SK-N-SH (cell line): ENCODE results near the gene BORCS5. TPM values are rescaled to one million over a fixed set of nuclear protein-coding genes. Genes with fewer than 3 reads are reported as not detected.

ENCODE experiments used
- CTCF ChIA-PET: fragments of 300-600, 350-600 bp; formaldehyde crosslinking; extraction: SDS; loops from one replicate; lab custom pipeline; 2021; lab: Yijun Ruan, JAX
- POLR2A ChIA-PET: fragments of 350-600 bp; sonication (Branson Sonifier 250); formaldehyde crosslinking; extraction: SDS; loops from one replicate; lab custom pipeline; 2020; ENCODE audit warnings: antibody characterized with exemption, inconsistent platforms; lab: Yijun Ruan, JAX
- DNase-seq: peaks from one replicate; pipeline ENCODE4 v3.0.0; 2012
- H2AFZ ChIP-seq: fragments of 200-600 bp; sonication (generic); 2 replicates; pipeline ENCODE4 v1.8.1; 2016; ENCODE audit warnings: antibody characterized with exemption, mild to moderate bottlenecking, low read depth
- H3F3A ChIP-seq: fragments of 200-600 bp; sonication (generic); replicated peaks from 2 replicates; pipeline ENCODE3; 2016; ENCODE audit warnings: antibody characterized with exemption, mild to moderate bottlenecking; ENCODE audit not compliant: insufficient read depth
- H3K27ac ChIP-seq, 2 experiments: fragments of 200-500 bp in 1 of 2; fragments of 200-600 bp in 1 of 2; sonication (Bioruptor generic) in 1 of 2; sonication (generic), shearing (Covaris generic) in 1 of 2; 2 replicates each; pipeline versions ENCODE4 v1.5.1 to v1.6.1; 2014 to 2016; ENCODE audit warnings: low read depth in 2 of 2, inconsistent platforms in 1 of 2, low read length in 1 of 2, mild to moderate bottlenecking in 1 of 2, mixed read lengths in 1 of 2
- H3K27me3 ChIP-seq: fragments of 200-600 bp; sonication (generic), shearing (Covaris generic); 2 replicates; pipeline ENCODE4 v1.6.1; 2016; ENCODE audit warnings: mixed run types; ENCODE audit not compliant: insufficient read depth
- H3K36me3 ChIP-seq, 2 experiments: fragments of 200-500 bp in 1 of 2; fragments of 200-600 bp in 1 of 2; sonication (Bioruptor generic) in 1 of 2; sonication (generic) in 1 of 2; replicated peaks in 1 of 2; 2 replicates each; pipeline versions ENCODE3 to v1.5.1; 2014 to 2016; ENCODE audit warnings: low read length in 1 of 2, mild to moderate bottlenecking in 1 of 2; ENCODE audit not compliant: insufficient read depth in 2 of 2, control insufficient read depth in 1 of 2
- H3K4me1 ChIP-seq, 2 experiments: fragments of 200-500 bp in 1 of 2; fragments of 200-600 bp in 1 of 2; sonication (Bioruptor generic) in 1 of 2; sonication (generic), shearing (Covaris generic) in 1 of 2; 2 replicates each; pipeline versions ENCODE4 v1.5.1 to v1.6.1; 2014 to 2016; ENCODE audit warnings: low read depth in 1 of 2, low read length in 1 of 2, mixed run types in 1 of 2; ENCODE audit not compliant: insufficient read depth in 2 of 2, control insufficient read depth in 1 of 2
- H3K4me2 ChIP-seq: fragments of 200-600 bp; sonication (generic), shearing (Covaris generic); 2 replicates; pipeline ENCODE4 v1.6.1; 2017; ENCODE audit warnings: mixed run types
- H3K4me3 ChIP-seq, 2 experiments: fragments of 200-500 bp in 1 of 2; fragments of 200-600 bp in 1 of 2; sonication (Bioruptor generic) in 1 of 2; sonication (generic), shearing (Covaris generic) in 1 of 2; 2 replicates each; pipeline versions ENCODE4 v1.5.1 to v1.8.1; 2014 to 2016; ENCODE audit warnings: low read depth in 2 of 2, inconsistent platforms in 1 of 2, low read length in 1 of 2, mild to moderate bottlenecking in 1 of 2, mixed read lengths in 1 of 2, moderate library complexity in 1 of 2
- H3K79me2 ChIP-seq: fragments of 200-600 bp; sonication (generic); 2 replicates; pipeline ENCODE4 v1.8.1; 2017; ENCODE audit warnings: mild to moderate bottlenecking; ENCODE audit not compliant: insufficient read depth
- H3K9ac ChIP-seq: fragments of 200-600 bp; sonication (generic); 2 replicates; pipeline ENCODE4 v1.6.1; 2017; ENCODE audit warnings: mixed run types
- H3K9me2 ChIP-seq: fragments of 200-600 bp; sonication (generic); 2 replicates; pipeline ENCODE4 v1.6.1; 2017; ENCODE audit warnings: mixed run types
- H3K9me3 ChIP-seq: fragments of 200-600 bp; sonication (generic); 2 replicates; pipeline ENCODE4 v1.6.1; 2017; ENCODE audit warnings: mixed run types, mild to moderate bottlenecking, moderate library complexity
- H4K20me1 ChIP-seq: fragments of 200-600 bp; sonication (generic); 2 replicates; pipeline ENCODE4 v1.6.1; 2017; ENCODE audit warnings: mild to moderate bottlenecking, mixed run types; ENCODE audit not compliant: insufficient read depth
- CHD2 ChIP-seq: fragments of 150-350 bp; IDR thresholded peaks from 2 replicates; pipeline ENCODE4 v1.6.1; 2018; ENCODE audit warnings: low read length; ENCODE audit not compliant: partially characterized antibody
- CTCF ChIP-seq: fragments of 200-600 bp; sonication (generic); IDR thresholded peaks from 2 replicates; pipeline ENCODE4 v1.6.1; 2017; ENCODE audit warnings: antibody characterized with exemption, mild to moderate bottlenecking, moderate library complexity
- ELF1 ChIP-seq: IDR thresholded peaks from 2 replicates; pipeline ENCODE4 v1.4.0; 2012
- EP300 ChIP-seq, 2 experiments: IDR thresholded peaks; 2 replicates each; pipeline versions ENCODE4 v1.4.0 to v1.6.1; 2012; ENCODE audit warnings: borderline replicate concordance in 1 of 2, low read depth in 1 of 2, low read length in 1 of 2
- FOSL2 ChIP-seq: IDR thresholded peaks from 2 replicates; pipeline ENCODE4 v1.4.0; 2012; ENCODE audit warnings: low read depth, mild to moderate bottlenecking, moderate library complexity, borderline replicate concordance
- JUND ChIP-seq: IDR thresholded peaks from 2 replicates; pipeline ENCODE4 v1.4.0; 2012
- MEF2A ChIP-seq: IDR thresholded peaks from 2 replicates; pipeline ENCODE4 v1.4.0; 2012; ENCODE audit warnings: low read depth, borderline replicate concordance
- NRF1 ChIP-seq: IDR thresholded peaks from 2 replicates; pipeline ENCODE4 v1.6.1; 2012; ENCODE audit warnings: low read depth, mild to moderate bottlenecking, low read length
- POLR2AphosphoS5 ChIP-seq: IDR thresholded peaks from 2 replicates; pipeline ENCODE4 v1.6.1; 2012; ENCODE audit warnings: low read depth, low read length
- RAD21 ChIP-seq: IDR thresholded peaks from 2 replicates; pipeline ENCODE4 v1.6.1; 2012; ENCODE audit warnings: mild to moderate bottlenecking, low read length
- RFX5 ChIP-seq: IDR thresholded peaks from 2 replicates; pipeline ENCODE4 v1.6.1; 2012; ENCODE audit warnings: mild to moderate bottlenecking, improper control_type of control experiment, low read length
- SMC3 ChIP-seq: IDR thresholded peaks from 2 replicates; pipeline ENCODE4 v1.6.1; 2012; ENCODE audit warnings: low read depth, low read length, improper control_type of control experiment
- USF2 ChIP-seq: fragments of 150-350 bp; IDR thresholded peaks from 2 replicates; pipeline ENCODE4 v1.6.1; 2017; ENCODE audit warnings: antibody characterized with exemption, low read length, low read depth, borderline replicate concordance
- WGBS: methylation state at CpG from one replicate; pipeline ENCODE4 v1.1.6; 2017; ENCODE audit warnings: low lambda C conversion rate; 5-methylcytosine and 5-hydroxymethylcytosine counted together
- polyA plus RNA-seq, 3 experiments: library from polyadenylated mRNA; depleted of rRNA; stranded (reverse); fragments of >200 nt; gene quantifications; 2 replicates each; pipeline ENCODE4 v1.2.3, GENCODE V29; 2012
- TF ChIP-seq, protein P1 (sequence below): IDR thresholded peaks from 2 replicates; pipeline ENCODE4; 2012
- TF ChIP-seq, protein P2 (sequence below): IDR thresholded peaks from 2 replicates; pipeline ENCODE4 v1.4.0; 2012; ENCODE audit warnings: low read depth, borderline replicate concordance

BORCS5 gene
- polyA plus RNA-seq, 1 of the 3 experiments (the other 2 are of a cell fraction): 16.3 TPM

DNA sequence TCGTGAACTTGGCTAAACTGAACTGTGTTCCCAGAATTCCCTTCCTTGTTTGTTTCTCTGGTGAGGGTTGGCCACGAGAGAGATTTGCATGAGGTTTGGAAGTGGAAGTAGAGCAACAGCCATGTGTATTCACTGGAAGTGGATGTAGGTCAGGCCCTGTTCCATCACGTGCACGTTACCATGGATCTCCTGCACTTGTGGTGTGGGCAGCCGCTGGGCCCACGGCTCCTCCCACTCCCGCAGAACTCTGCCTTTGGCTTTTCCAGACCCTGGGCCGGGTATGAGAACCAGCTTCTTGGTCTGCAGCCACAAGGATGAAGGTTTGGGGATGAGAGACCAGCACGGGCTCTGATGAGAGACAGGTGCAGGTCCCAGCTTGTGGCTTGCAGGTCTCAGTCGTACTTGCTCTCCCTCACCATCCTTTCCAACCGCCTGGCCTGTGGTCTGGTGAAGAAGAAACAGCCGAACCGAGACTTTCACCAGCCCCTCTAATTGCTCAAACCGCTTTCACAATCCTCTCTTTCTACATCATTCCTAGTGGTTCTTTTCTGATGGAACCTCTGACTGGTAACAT, 110.9 kb downstream of the BORCS5 start (continued):
- TF ChIP-seq CTCF: no peak
- no peak for TF ChIP-seq RAD21
- no peak for TF ChIP-seq FOSL2
- TF ChIP-seq EP300 (IDR thresholded peaks at IDR 0.05; ENCODE audit: borderline replicate concordance in 1 of 2, low read depth in 1 of 2, low read length in 1 of 2): no peak
- no peak for TF ChIP-seq MEF2A

DNA sequence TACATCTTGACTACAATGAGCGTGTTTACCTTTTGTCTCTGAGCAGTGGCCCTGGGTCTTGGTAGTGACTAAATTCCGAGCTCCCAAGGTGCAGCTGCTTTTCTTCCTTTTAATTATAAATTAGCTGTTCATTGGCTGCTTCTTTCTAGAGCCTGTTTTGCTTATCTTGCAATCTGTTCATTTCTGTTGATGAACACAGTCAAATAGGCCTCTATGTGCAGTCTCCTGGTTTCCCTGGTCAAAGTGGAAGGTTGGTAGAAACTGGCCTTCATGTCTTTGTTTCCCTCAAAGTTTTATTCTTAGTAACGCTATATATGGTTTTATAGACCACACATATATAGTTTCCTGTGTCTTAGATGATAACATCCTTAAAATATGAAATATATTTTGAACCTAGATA, 111.7 kb downstream of the BORCS5 start:
- H3K9me2 ChIP-seq: no peaks in the 10 kb centered on the region
- CTCF ChIA-PET: no interaction called here
- H3F3A ChIP-seq: no peaks in the 10 kb centered on the region
- WGBS: 96% methylated on average over 3 of the region's 3 CpGs
- no peak for DNase-seq
- TF ChIP-seq CHD2 (no peak), USF2 (no peak), ELF1 (no peak), SMC3 (no peak), NRF1 (no peak), JUND (no peak), POLR2AphosphoS5 (no peak), MEF2A (no peak), RFX5 (no peak)
- TF ChIP-seq, protein P1, sequence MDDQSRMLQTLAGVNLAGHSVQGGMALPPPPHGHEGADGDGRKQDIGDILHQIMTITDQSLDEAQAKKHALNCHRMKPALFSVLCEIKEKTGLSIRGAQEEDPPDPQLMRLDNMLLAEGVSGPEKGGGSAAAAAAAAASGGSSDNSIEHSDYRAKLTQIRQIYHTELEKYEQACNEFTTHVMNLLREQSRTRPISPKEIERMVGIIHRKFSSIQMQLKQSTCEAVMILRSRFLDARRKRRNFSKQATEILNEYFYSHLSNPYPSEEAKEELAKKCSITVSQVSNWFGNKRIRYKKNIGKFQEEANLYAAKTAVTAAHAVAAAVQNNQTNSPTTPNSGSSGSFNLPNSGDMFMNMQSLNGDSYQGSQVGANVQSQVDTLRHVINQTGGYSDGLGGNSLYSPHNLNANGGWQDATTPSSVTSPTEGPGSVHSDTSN: no peak
- TF ChIP-seq, protein P2, sequence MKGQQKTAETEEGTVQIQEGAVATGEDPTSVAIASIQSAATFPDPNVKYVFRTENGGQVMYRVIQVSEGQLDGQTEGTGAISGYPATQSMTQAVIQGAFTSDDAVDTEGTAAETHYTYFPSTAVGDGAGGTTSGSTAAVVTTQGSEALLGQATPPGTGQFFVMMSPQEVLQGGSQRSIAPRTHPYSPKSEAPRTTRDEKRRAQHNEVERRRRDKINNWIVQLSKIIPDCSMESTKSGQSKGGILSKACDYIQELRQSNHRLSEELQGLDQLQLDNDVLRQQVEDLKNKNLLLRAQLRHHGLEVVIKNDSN: no peak
- no peak overlapping the region for H3K4me3 ChIP-seq
- no peak overlapping the region for H3K9ac ChIP-seq
- H3K9me3 ChIP-seq: no peaks in the 10 kb centered on the region
- POLR2A ChIA-PET: no interaction called here
- H3K4me1 ChIP-seq: peaks cover 0 to 14% of the 10 kb centered on the region in 2 experiments; a peak in 1 of 4 replicates
- no peaks in the 10 kb centered on the region for H3K27me3 ChIP-seq
- peaks cover 5% of the 10 kb centered on the region in 2 experiments for H3K36me3 ChIP-seq
- H3K79me2 ChIP-seq: no peaks in the 10 kb centered on the region
- H4K20me1 ChIP-seq: no peaks in the 10 kb centered on the region
- H3K4me2 ChIP-seq: no peak overlapping the region
- H3K27ac ChIP-seq: no peak overlapping the region
- no peak overlapping the region for H2AFZ ChIP-seq
